ENCODE data around the gene SYNDIG1L. TPM values are rescaled to one million over a fixed set of nuclear protein-coding genes. Genes with fewer than 3 reads are reported as not detected.

SYNDIG1L gene
- total and polyA plus RNA-seq, 2 of the 8 experiments (the other 6 are each of a cell fraction or from before 2014, with no cell fraction given) = 3.0 to 3.2 TPM

DNA sequence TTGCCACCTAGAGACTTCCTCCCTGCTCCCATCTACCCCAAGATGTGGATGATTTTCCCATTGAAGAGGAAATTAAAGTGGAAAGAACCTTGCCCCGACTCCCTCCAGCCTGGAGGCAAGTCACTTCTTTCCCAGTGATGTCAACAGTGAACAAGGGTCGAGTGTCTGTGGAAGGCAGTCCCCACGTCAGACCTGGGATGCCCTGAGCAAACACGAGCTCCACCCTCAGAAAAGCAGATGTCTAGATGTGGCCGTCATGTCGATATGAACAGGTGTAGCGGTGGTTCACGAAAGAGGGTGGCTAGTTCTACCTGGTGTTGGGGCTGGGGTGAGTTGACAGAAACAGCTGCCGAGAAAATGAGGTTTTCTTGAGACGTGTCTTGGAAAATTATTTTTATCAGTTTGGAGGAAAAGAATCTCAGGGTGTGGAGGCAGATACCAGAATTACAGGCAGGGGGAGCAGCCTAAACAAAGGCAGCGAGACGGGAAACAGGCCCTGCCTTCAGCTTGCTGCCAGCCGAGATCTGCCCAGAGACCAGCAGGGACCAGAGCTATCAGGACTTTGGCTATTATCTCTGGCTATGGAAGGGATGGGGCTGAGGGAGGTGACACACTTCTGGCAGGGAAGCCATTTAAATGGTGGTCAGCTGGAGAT, 25.9 kb downstream of the SYNDIG1L start (continued):
- TF ChIP-seq, protein P1, sequence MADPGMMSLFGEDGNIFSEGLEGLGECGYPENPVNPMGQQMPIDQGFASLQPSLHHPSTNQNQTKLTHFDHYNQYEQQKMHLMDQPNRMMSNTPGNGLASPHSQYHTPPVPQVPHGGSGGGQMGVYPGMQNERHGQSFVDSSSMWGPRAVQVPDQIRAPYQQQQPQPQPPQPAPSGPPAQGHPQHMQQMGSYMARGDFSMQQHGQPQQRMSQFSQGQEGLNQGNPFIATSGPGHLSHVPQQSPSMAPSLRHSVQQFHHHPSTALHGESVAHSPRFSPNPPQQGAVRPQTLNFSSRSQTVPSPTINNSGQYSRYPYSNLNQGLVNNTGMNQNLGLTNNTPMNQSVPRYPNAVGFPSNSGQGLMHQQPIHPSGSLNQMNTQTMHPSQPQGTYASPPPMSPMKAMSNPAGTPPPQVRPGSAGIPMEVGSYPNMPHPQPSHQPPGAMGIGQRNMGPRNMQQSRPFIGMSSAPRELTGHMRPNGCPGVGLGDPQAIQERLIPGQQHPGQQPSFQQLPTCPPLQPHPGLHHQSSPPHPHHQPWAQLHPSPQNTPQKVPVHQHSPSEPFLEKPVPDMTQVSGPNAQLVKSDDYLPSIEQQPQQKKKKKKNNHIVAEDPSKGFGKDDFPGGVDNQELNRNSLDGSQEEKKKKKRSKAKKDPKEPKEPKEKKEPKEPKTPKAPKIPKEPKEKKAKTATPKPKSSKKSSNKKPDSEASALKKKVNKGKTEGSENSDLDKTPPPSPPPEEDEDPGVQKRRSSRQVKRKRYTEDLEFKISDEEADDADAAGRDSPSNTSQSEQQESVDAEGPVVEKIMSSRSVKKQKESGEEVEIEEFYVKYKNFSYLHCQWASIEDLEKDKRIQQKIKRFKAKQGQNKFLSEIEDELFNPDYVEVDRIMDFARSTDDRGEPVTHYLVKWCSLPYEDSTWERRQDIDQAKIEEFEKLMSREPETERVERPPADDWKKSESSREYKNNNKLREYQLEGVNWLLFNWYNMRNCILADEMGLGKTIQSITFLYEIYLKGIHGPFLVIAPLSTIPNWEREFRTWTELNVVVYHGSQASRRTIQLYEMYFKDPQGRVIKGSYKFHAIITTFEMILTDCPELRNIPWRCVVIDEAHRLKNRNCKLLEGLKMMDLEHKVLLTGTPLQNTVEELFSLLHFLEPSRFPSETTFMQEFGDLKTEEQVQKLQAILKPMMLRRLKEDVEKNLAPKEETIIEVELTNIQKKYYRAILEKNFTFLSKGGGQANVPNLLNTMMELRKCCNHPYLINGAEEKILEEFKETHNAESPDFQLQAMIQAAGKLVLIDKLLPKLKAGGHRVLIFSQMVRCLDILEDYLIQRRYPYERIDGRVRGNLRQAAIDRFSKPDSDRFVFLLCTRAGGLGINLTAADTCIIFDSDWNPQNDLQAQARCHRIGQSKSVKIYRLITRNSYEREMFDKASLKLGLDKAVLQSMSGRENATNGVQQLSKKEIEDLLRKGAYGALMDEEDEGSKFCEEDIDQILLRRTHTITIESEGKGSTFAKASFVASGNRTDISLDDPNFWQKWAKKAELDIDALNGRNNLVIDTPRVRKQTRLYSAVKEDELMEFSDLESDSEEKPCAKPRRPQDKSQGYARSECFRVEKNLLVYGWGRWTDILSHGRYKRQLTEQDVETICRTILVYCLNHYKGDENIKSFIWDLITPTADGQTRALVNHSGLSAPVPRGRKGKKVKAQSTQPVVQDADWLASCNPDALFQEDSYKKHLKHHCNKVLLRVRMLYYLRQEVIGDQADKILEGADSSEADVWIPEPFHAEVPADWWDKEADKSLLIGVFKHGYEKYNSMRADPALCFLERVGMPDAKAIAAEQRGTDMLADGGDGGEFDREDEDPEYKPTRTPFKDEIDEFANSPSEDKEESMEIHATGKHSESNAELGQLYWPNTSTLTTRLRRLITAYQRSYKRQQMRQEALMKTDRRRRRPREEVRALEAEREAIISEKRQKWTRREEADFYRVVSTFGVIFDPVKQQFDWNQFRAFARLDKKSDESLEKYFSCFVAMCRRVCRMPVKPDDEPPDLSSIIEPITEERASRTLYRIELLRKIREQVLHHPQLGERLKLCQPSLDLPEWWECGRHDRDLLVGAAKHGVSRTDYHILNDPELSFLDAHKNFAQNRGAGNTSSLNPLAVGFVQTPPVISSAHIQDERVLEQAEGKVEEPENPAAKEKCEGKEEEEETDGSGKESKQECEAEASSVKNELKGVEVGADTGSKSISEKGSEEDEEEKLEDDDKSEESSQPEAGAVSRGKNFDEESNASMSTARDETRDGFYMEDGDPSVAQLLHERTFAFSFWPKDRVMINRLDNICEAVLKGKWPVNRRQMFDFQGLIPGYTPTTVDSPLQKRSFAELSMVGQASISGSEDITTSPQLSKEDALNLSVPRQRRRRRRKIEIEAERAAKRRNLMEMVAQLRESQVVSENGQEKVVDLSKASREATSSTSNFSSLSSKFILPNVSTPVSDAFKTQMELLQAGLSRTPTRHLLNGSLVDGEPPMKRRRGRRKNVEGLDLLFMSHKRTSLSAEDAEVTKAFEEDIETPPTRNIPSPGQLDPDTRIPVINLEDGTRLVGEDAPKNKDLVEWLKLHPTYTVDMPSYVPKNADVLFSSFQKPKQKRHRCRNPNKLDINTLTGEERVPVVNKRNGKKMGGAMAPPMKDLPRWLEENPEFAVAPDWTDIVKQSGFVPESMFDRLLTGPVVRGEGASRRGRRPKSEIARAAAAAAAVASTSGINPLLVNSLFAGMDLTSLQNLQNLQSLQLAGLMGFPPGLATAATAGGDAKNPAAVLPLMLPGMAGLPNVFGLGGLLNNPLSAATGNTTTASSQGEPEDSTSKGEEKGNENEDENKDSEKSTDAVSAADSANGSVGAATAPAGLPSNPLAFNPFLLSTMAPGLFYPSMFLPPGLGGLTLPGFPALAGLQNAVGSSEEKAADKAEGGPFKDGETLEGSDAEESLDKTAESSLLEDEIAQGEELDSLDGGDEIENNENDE (IDR thresholded peaks at IDR 0.05; ENCODE audit: insufficient replicate concordance, low read length) = no peak

Measured in H1 (cell line).